ENCODE results near the gene NHERF2. TPM values are rescaled to one million over a fixed set of nuclear protein-coding genes. Genes with fewer than 3 reads are reported as not detected.

NHERF2 gene
- total and polyA plus RNA-seq, 2 experiments from 2014 or later, result 12.0 to 16.5 TPM

GRCh38 chr16:2082983-2083364 is 56.3 kb downstream of the NHERF2 start:
- H3K4me3 ChIP-seq, result no peak overlapping the region
- Mint-ChIP-seq H3K4me1 (no peaks in the 10 kb centered on the region), H3K27me3 (ENCODE audit: insufficient read depth, low read depth, poor library complexity) (peaks cover 2% of the 10 kb centered on the region), H3K27ac (no peak overlapping the region), H3K9me3 (no peaks in the 10 kb centered on the region), H3K36me3 (ENCODE audit: low read depth) (peaks cover 5% of the 10 kb centered on the region; the same call in 1 of the 3 replicates), H3K4me3 (no peak overlapping the region; the same call in 2 of the 3 replicates)
- H4K20me1 ChIP-seq (replicated peaks; ENCODE audit: insufficient read depth), result no peaks in the 10 kb centered on the region
- H3K36me3 ChIP-seq (ENCODE audit: insufficient read depth), result no peaks in the 10 kb centered on the region
- no peak overlapping the region for H3K27ac ChIP-seq (ENCODE audit: low read depth)
- DNase-seq (ENCODE audit: low spot score) (no peak), ATAC-seq (no peak)
- no peaks in the 10 kb centered on the region for H3K9me2 ChIP-seq (ENCODE audit: insufficient read depth)
- H3F3A ChIP-seq (replicated peaks; ENCODE audit: low read depth), result no peaks in the 10 kb centered on the region
- H3K4me1 ChIP-seq (ENCODE audit: insufficient read depth), result no peaks in the 10 kb centered on the region
- TF ChIP-seq JUNB (IDR thresholded peaks at IDR 0.05; ENCODE audit: unreplicated experiment) (no peak), CREB1 (CRISPR knock-in tag; IDR thresholded peaks at IDR 0.05; ENCODE audit: low read depth) (no peak), ETS1 (IDR thresholded peaks at IDR 0.05) (no peak), EZH2 (IDR thresholded peaks at IDR 0.05; ENCODE audit: low read depth, unreplicated experiment) (no peak), ZNF331 (CRISPR knock-in tag; IDR thresholded peaks at IDR 0.05; ENCODE audit: low read depth) (no peak), EZH2phosphoT487 (IDR thresholded peaks at IDR 0.05; ENCODE audit: unreplicated experiment) (no peak), ZNF114 (CRISPR knock-in tag; IDR thresholded peaks at IDR 0.05) (no peak), CTCF (conservative IDR thresholded peaks at IDR 0.05; ENCODE audit: low read depth in 2 of 2) (no peak), REST (IDR thresholded peaks at IDR 0.05; ENCODE audit: unreplicated experiment) (no peak), NANOG (IDR thresholded peaks at IDR 0.05; ENCODE audit: borderline replicate concordance) (no peak), STAT1 (IDR thresholded peaks at IDR 0.05; ENCODE audit: unreplicated experiment) (no peak), POLR2AphosphoS5 (IDR thresholded peaks at IDR 0.05; ENCODE audit: low read depth) (no peak), ZNF462 (CRISPR knock-in tag; IDR thresholded peaks at IDR 0.05) (no peak)
- H2AFZ ChIP-seq, result no peak overlapping the region
- no peak overlapping the region for H3K4me2 ChIP-seq
- no peaks in the 10 kb centered on the region for H3K79me2 ChIP-seq (replicated peaks; ENCODE audit: insufficient read depth)
- no peaks in the 10 kb centered on the region for H3K27me3 ChIP-seq (ENCODE audit: insufficient read depth)
